ENCODE data around the gene LRP3. TPM values are rescaled to one million over a fixed set of nuclear protein-coding genes. Genes with fewer than 3 reads are reported as not detected.
"Not testable (repeated sequence)": the region's sequence is repeated elsewhere in the genome, so short reads cannot be mapped to it uniquely, and the experiment has no call there.

The LRP3 gene
- total RNA-seq, 1 donor from 2014 or later = 28.8 TPM

DNA sequence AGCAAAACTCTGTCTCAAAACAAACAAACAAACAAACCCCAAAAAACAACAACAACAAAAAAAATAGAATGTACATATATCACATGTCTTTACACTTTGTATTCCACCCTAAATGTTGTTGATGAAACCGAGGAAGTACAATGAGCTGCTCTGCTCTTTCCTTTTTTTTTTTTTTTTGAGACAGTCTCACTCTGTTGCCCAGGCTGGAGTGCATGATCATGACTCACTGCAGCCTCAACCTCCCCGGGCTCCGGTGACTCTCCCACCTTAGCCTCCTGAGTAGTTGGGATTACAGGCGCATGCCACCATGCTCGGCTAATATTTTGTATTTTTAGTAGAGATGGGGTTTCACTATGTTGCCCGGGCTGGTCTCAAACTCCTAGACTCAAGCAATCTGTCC is 30.6 kb upstream of the LRP3 start:
- TF ChIP-seq, protein P1, sequence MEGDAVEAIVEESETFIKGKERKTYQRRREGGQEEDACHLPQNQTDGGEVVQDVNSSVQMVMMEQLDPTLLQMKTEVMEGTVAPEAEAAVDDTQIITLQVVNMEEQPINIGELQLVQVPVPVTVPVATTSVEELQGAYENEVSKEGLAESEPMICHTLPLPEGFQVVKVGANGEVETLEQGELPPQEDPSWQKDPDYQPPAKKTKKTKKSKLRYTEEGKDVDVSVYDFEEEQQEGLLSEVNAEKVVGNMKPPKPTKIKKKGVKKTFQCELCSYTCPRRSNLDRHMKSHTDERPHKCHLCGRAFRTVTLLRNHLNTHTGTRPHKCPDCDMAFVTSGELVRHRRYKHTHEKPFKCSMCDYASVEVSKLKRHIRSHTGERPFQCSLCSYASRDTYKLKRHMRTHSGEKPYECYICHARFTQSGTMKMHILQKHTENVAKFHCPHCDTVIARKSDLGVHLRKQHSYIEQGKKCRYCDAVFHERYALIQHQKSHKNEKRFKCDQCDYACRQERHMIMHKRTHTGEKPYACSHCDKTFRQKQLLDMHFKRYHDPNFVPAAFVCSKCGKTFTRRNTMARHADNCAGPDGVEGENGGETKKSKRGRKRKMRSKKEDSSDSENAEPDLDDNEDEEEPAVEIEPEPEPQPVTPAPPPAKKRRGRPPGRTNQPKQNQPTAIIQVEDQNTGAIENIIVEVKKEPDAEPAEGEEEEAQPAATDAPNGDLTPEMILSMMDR (IDR thresholded peaks at IDR 0.05) = no peak
- intact Hi-C loops (cut with DNase I) = no loop called here

DNA sequence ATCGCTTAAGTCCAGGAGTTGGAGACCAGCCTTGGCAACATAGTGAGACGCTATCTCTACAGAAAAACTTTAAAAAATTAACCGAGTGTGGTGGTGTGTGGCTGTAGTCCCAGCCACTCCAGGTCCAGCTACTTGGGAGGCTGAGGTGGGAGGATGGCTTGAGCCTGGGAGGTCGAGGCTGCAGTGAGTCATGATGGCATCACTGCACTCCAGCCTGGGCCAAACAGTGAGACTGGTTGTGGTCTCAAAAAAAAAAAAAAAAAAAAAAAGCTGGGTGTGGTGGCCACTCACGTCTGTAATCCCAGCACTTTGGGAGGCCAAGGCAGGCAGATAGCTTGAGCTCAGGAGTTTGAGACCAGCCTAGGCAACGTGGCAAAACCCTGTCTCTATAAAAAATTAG is 28.1 kb upstream of the LRP3 start:
- H3K9me3 ChIP-seq; H3K36me3 ChIP-seq; H3K4me3 ChIP-seq; H3K27me3 ChIP-seq; DNase-seq (ENCODE audit: low spot score in 2 of 2); intact Hi-C loops (cut with DNase I); H3K27ac ChIP-seq; H3K4me1 ChIP-seq: not testable (repeated sequence)

More for the DNA sequence above, 30.6 kb upstream of the LRP3 start:
- DNase-seq (ENCODE audit: low spot score in 2 of 2) = no peak
- Histone ChIP-seq H3K4me3 (no peak overlapping the region), H3K9me3 (no peaks in the 10 kb centered on the region), H3K4me1 (no peaks in the 10 kb centered on the region), H3K27me3 (no peaks in the 10 kb centered on the region), H3K36me3 (no peaks in the 10 kb centered on the region), H3K27ac (no peak overlapping the region)

DNA sequence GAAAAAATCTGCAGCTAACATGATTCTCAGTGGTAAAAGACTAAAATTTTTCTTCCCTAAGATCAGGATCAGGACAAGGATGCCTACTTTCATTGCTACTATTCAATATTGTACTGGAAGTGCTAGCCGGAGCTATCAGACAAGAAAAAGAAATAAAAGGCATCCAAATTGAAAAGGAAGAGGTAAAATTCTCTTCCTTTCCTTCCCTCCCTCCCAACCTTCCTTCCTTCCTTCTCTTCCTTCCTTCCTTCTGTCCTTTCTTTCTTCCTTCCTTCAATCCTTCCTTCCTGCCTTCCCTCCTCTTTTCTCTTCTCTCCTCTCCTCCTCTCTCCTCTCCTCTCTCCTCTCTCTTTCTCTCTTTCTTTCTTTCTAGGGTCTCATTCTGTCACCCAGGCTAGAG is 26.7 kb upstream of the LRP3 start:
- no peak for DNase-seq (ENCODE audit: low spot score in 2 of 2)
- Histone ChIP-seq H3K27me3 (no peaks in the 10 kb centered on the region), H3K27ac (no peak overlapping the region), H3K36me3 (no peaks in the 10 kb centered on the region), H3K9me3 (no peaks in the 10 kb centered on the region), H3K4me3 (no peak overlapping the region), H3K4me1 (no peaks in the 10 kb centered on the region)
- TF ChIP-seq, protein P1 (IDR thresholded peaks at IDR 0.05) = no peak
- intact Hi-C loops (cut with DNase I) = no loop called here

DNA sequence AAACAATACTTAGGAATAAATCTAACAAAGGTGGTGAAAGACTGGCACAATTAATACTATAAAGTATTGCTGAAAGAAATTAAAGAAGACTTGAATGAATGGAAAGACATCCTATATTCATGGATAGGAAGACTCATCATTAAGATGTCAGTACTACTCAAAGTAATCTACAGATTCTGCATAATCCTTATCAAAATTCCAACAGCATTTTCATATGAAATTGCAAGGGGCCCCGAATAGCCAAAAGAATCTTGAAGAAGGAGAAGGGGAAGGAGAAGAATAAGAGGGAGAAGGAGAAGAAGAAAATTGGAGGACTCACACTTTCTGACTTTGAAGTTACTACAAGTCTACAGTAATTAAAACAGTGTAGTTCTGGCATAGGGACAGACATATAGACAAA is 25.6 kb upstream of the LRP3 start:
- no peak overlapping the region for H3K27ac ChIP-seq
- peaks cover 0 to 2% of the 10 kb centered on the region in 2 donors for H3K4me1 ChIP-seq
- no peak overlapping the region for H3K4me3 ChIP-seq
- no peaks in the 10 kb centered on the region for H3K9me3 ChIP-seq
- TF ChIP-seq, protein P1 (IDR thresholded peaks at IDR 0.05) = no peak
- DNase-seq (ENCODE audit: low spot score in 2 of 2) = no peak
- intact Hi-C loops (cut with DNase I) = no loop called here
- H3K27me3 ChIP-seq = no peaks in the 10 kb centered on the region
- no peaks in the 10 kb centered on the region for H3K36me3 ChIP-seq

DNA sequence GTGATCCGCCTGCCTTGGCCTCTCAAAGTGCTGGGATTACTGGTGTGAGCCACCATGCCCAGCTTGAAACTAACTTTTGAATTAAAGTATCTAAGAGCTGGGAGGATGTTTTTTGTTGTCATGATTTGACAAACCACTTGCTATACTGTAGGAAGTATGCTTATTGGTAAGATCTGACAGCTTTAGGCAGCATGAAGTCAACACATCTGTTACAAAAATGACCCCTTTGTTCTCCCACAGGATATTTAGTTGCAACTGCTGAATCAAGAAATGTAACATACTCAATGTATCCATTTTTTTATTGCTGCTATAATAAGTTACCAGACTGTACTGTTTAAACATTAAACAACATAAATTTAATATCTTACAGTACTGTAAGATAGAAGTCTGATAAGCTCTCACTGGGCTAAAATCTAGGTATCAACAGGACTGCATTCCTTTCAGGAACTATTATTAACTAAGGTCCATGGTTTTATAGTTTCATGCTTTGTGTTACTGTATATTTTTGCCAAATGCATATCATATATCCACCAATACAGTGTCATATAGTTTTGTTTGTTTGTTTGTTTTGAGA is 22.8 kb upstream of the LRP3 start:
- Histone ChIP-seq H3K9me3 (no peaks in the 10 kb centered on the region), H3K4me1 (peaks cover 7 to 8% of the 10 kb centered on the region in 2 donors), H3K4me3 (no peak overlapping the region), H3K36me3 (no peaks in the 10 kb centered on the region), H3K27ac (no peak overlapping the region), H3K27me3 (no peaks in the 10 kb centered on the region)
- TF ChIP-seq, protein P1 (IDR thresholded peaks at IDR 0.05) = no peak
- intact Hi-C loops (cut with DNase I) = loop anchor here (10.0 kb wide), 2 partner anchors 587 to 623 kb away; partner anchors contain the start of genes KCTD15 and PDCD5
- DNase-seq (ENCODE audit: low spot score in 2 of 2) = no peak

DNA sequence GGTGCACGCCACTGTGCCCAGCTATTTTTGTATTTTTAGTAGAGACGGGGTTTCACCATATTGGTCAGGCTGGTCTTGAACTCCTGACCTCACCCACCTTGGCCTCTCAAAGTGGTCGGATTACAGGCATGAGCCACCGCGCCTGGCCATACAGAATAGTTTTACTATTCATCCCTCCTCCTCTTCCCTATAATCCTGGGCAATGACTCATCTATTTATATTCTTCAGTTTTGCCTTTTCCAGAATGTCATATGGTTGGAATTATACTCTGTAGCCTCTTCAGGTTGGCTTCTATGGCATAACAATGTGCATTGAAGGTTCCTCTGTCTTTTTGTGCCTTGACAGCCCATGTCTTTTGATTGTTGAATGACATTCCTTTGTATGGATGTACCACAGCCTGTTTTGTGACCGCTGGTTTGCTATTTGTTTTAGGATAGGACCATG is 22.2 kb upstream of the LRP3 start:
- H3K4me3 ChIP-seq = no peak overlapping the region
- H3K36me3 ChIP-seq = no peaks in the 10 kb centered on the region
- H3K27me3 ChIP-seq = no peaks in the 10 kb centered on the region
- H3K9me3 ChIP-seq = no peaks in the 10 kb centered on the region
- peaks cover 7 to 8% of the 10 kb centered on the region in 2 donors for H3K4me1 ChIP-seq
- no peak for DNase-seq (ENCODE audit: low spot score in 2 of 2)
- no peak overlapping the region for H3K27ac ChIP-seq
- intact Hi-C loops (cut with DNase I) = loop anchor here (10.0 kb wide), 2 partner anchors 587 to 623 kb away; partner anchors contain the start of genes KCTD15 and PDCD5
- TF ChIP-seq, protein P1 (IDR thresholded peaks at IDR 0.05) = no peak
